NT2/D1 (cell line): ENCODE measurements around the gene MIX23.

Experiments used
- SUZ12 ChIP-seq: IDR thresholded peaks from 2 replicates; pipeline ENCODE4 v1.6.1; 2011; ENCODE audit not compliant: insufficient read length, insufficient read depth; ENCODE audit errors: extremely low read depth
- YY1 ChIP-seq: IDR thresholded peaks from 2 replicates; pipeline ENCODE4 v1.6.1; 2011; ENCODE audit not compliant: insufficient read length, insufficient read depth
- ZNF274 ChIP-seq: IDR thresholded peaks from 2 replicates; pipeline ENCODE4 v1.6.1; 2011; ENCODE audit warnings: mild to moderate bottlenecking, low read depth, low read length

- TF ChIP-seq YY1 (no peak), SUZ12 (no peak), ZNF274 (no peak)
Observed at GRCh38 chr3:122366379-122366749, 16.7 kb downstream of the MIX23 start.
